AML-193 (cell line): ENCODE results near the gene MCRIP1.
A peak's percentile ranks its signal among the peaks of the same experiment; 100 is the strongest.

Experiments
- DNase-seq, 2 experiments: peaks; one replicate each; lab custom pipeline; 2025; lab: John Stamatoyannopoulos, UW

MCRIP1 gene

GRCh38 chr17:81803728-81804558 is 29.1 kb downstream of the MCRIP1 start, which contains the start of gene GCGR:
Gene GCGR (plus strand): TSS chr17:81804150. CDS start chr17:81809019, 4,869 bp downstream.
- no peak for DNase-seq

DNA sequence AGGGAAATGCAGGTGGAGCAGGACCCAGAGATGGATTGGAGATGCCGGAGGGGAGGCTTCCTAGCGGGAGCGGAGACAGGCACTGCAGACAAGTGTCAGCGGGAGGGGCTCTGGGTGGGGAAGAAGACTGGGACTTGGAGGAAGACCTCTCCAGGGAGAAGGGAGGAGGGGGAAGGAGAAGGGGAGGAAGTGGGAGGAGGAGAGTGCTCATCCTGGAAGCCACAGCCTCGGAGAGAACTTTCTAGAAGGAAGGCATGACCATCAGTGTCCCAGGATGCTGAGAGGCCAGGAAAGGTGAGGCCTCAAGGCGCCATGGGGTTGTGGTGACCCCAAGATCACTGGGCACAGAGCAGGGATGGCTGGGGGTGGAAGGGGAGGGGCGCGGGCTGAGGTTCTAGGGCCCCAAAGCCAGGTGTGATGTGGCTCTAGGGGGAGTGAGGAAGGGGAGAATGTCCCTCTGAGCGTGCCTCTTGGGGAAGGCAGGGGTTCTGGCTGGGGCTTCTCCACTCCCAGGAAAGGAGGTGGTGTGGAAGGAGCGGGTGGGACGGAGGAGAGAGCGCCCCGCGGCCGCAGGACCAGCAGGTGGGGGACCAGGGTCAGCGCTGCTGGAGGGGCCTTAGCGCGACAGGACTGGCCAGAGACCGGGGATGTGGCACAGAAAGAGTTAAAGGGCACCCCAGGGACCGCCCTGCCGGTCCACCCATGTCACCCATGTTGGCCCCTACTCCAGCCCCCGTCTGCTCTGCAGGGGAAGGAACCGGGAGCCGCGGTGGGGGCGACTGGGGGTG is 30.0 kb downstream of the MCRIP1 start:
- no peak for DNase-seq

DNA sequence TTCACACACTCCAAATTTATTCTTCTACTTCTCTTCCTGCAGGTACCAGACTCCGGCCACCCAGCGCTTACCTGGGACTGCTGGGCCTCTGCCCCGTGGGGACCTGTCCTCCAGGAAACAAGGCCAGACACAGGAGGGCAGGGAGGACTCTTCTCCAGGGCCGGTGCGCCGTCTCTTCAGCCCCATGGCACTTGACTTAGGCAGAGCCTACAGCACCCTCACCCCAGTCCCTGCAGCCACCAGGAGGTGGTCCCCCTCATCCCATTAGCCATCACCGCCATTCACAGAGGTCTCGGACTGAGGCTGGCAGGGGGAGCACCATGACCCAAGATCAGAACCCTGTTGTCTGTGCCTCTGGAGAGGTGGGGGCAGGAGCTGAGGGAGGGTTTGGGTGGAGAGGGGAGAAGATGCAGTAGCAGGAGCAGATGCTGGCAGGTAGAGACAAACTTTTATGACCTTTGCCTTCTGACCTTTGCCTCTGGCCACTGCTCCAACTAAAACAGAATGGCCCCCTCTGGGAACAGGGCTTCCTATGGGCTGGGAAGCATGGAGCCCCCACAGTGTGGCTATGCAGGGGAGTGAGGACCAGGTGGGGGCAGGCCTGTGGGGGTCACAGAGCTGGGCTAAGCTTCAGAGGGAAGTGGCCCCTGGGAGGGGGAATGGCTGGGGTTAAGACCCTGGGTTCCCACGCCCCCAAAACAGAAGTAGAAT is 30.9 kb downstream of the MCRIP1 start:
- no peak for DNase-seq

DNA sequence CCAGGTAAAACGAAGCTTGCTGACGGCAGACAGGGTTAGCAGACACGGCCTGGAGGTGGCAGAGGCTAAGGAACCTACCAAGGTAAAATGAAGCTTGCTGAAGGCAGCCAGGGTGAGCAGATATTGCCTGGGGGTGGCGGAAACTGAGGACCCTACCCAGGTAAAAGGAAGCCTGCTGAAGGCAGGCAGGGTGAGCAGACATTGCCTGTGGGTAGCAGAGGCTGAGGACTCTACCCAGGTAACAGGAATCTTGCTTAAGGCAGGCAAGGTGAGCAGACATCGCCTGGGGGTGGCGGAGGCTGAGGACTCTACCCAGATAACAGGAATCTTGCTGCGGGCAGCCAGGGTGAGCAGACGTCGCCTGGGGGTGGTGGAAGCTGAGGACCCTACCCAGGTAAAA is 31.8 kb downstream of the MCRIP1 start:
- DNase-seq: no peak

- peak; percentile 26 to 51 for DNase-seq
Measured at GRCh38 chr17:81794509-81794908, 38.6 kb downstream of the MCRIP1 start.

DNA sequence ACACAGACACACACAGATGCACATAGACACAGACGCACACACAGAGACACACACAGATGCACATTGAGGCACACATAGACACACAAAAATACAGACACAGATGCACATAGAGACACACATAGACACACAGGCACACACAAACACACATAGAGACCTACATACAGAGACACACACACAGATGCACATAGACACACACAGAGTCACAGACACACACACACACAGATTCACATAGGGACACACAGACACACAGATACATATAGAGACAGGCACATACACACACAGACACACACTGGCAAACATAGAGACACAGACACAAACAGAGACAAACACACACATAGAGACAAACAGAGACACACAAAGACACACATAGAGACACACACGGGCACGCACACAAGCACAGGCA is 39.0 kb downstream of the MCRIP1 start:
- DNase-seq: no peak

- DNase-seq: no peak
Measured at GRCh38 chr17:81792675-81793615, 40.1 kb downstream of the MCRIP1 start.
